Ovary (tissue), 9 donors: Measurements from ENCODE around the gene ARHGAP9. TPM values are rescaled to one million over a fixed set of nuclear protein-coding genes. Genes with fewer than 3 reads are reported as not detected.
"Not testable (repeated sequence)": the region's sequence is repeated elsewhere in the genome, so short reads cannot be mapped to it uniquely, and the experiment has no call there.

Source experiments
- DNase-seq, 5 donors: peaks; one replicate each; pipeline ENCODE4 v3.0.0-alpha.2; 2019 to 2020
- H3K27ac ChIP-seq, 2 donors: fragments of 200-600 bp; one replicate each; pipeline versions ENCODE4 v1.5.1 to v1.8.0; 2019 to 2022
- H3K27me3 ChIP-seq: fragments of 200-600 bp; one replicate; pipeline ENCODE4 v1.8.0; 2022
- H3K36me3 ChIP-seq: fragments of 200-600 bp; sonication (generic); one replicate; pipeline ENCODE4 v1.5.1; 2019
- H3K4me1 ChIP-seq: one replicate; pipeline ENCODE4 v1.8.1; 2013; ENCODE audit warnings: mild to moderate bottlenecking, moderate library complexity; ENCODE audit not compliant: insufficient read depth
- H3K4me3 ChIP-seq: fragments of 200-600 bp; sonication (generic); one replicate; pipeline ENCODE4 v1.5.1; 2017
- H3K9me3 ChIP-seq, 2 donors: fragments of 200-600 bp in 1 of 2; sonication (generic) in 1 of 2; one replicate each; pipeline versions ENCODE4 v1.5.1 to v1.8.1; 2013 to 2019; ENCODE audit warnings: mild to moderate bottlenecking in 1 of 2, moderate library complexity in 1 of 2
- EP300 ChIP-seq: sonication (generic); formaldehyde crosslinking; IDR thresholded peaks from one replicate; pipeline ENCODE4 v1.6.1; 2017; ENCODE audit warnings: antibody characterized with exemption
- POLR2A ChIP-seq: fragments of 450-650 bp; IDR thresholded peaks from one replicate; pipeline ENCODE4 v1.6.1; 2017; ENCODE audit warnings: antibody characterized with exemption, mild to moderate bottlenecking, moderate library complexity
- WGBS, 3 donors: extraction: QIAGEN DNeasy Blood & Tissue Kit in 1 of 3; methylation state at CpG; one replicate each; pipeline versions ENCODE4 v1.1.5 to v1.1.7; 2013 to 2017; 5-methylcytosine and 5-hydroxymethylcytosine counted together
- intact Hi-C, 4 donors: fragments of 100-400 bp; cut with DNase I; formaldehyde crosslinking; loops; one replicate each; pipeline versions ENCODE4 v1.11.0 to v1.15.1; 2022 to 2023
- polyA plus RNA-seq, 2 donors: library from polyadenylated mRNA; stranded (reverse); fragments of 200-250 nt in 1 of 2; fragments of 350-450 nt in 1 of 2; fragmentation: Illumina TruSeq in 1 of 2; extraction: RNeasy Lipid Tissue Mini Kit (QIAGEN cat#74804) in 1 of 2; gene quantifications; one replicate each; pipeline ENCODE4 v1.2.3, GENCODE V29; 2013 to 2014
- total RNA-seq, 7 donors: library from RNA; depleted of rRNA in 2 of 7; stranded (reverse); fragments of >200 nt in 2 of 7; fragmentation: NEBNext Ultra II Directional in 3 of 7; extraction: Animal tissue kit (Norgen Biotek cat#: 25700) in 3 of 7; gene quantifications; one replicate each; pipeline versions ENCODE4 v1.1.0 to v1.2.4, GENCODE V29; 2016 to 2023
- TF ChIP-seq, protein P1 (sequence below), 3 donors: fragments of 450-650 bp in 2 of 3; fragments of 200-600 bp in 1 of 3; IDR thresholded peaks; one replicate each; pipeline versions ENCODE4 v1.5.1 to v1.8.0; 2016 to 2022; ENCODE audit warnings: antibody characterized with exemption in 3 of 3, mild to moderate bottlenecking in 1 of 3
- donor health status: DM: no; HTN: no; CAD: no; lungs with moderate emphysema.
- donor health status: DM: no; HTN: no; CAD: no.
- donor health status: Bipolar disorder and iron deficiency.
- donor health status: DM: yes; HTN: yes; CAD: no.
- donor health status: DM: no; HTN: no; CAD: no.
- donor health status: DM: yes; HTN: yes; CAD: no.

The ARHGAP9 gene
- total and polyA plus RNA-seq, 9 donors: 2.6 to 9.5 (median 4.2) TPM

DNA sequence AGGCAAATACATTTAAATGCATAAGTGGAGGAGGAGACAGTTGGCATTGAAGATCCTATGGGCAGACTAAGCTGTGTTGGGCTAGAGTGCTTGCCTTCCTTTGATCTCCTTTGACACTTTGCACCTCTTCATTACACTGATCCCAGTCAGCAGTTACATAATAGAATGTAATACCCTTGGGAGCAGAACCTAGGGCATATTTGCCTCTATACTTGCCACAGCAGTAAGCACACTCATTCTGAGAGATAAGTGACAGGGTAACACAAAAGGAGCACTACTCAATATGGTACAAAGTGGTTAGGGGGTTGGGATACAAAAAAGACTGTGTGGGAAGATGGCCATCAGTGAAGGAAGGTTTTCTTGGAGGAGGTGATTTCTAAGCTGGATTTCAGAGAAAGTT lies 17.2 kb upstream of the ARHGAP9 start:
- no peaks in the 10 kb centered on the region for H3K9me3 ChIP-seq
- H3K4me1 ChIP-seq: no peaks in the 10 kb centered on the region
- no peak overlapping the region for H3K4me3 ChIP-seq
- no peaks in the 10 kb centered on the region for H3K27me3 ChIP-seq
- no peak for TF ChIP-seq EP300
- TF ChIP-seq POLR2A: no peak
- TF ChIP-seq, protein P1, sequence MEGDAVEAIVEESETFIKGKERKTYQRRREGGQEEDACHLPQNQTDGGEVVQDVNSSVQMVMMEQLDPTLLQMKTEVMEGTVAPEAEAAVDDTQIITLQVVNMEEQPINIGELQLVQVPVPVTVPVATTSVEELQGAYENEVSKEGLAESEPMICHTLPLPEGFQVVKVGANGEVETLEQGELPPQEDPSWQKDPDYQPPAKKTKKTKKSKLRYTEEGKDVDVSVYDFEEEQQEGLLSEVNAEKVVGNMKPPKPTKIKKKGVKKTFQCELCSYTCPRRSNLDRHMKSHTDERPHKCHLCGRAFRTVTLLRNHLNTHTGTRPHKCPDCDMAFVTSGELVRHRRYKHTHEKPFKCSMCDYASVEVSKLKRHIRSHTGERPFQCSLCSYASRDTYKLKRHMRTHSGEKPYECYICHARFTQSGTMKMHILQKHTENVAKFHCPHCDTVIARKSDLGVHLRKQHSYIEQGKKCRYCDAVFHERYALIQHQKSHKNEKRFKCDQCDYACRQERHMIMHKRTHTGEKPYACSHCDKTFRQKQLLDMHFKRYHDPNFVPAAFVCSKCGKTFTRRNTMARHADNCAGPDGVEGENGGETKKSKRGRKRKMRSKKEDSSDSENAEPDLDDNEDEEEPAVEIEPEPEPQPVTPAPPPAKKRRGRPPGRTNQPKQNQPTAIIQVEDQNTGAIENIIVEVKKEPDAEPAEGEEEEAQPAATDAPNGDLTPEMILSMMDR (IDR thresholded peaks at IDR 0.05): no peak
- no peak overlapping the region for H3K27ac ChIP-seq
- intact Hi-C loops: no loop called here
- no peaks in the 10 kb centered on the region for H3K36me3 ChIP-seq
- DNase-seq: no peak

DNA sequence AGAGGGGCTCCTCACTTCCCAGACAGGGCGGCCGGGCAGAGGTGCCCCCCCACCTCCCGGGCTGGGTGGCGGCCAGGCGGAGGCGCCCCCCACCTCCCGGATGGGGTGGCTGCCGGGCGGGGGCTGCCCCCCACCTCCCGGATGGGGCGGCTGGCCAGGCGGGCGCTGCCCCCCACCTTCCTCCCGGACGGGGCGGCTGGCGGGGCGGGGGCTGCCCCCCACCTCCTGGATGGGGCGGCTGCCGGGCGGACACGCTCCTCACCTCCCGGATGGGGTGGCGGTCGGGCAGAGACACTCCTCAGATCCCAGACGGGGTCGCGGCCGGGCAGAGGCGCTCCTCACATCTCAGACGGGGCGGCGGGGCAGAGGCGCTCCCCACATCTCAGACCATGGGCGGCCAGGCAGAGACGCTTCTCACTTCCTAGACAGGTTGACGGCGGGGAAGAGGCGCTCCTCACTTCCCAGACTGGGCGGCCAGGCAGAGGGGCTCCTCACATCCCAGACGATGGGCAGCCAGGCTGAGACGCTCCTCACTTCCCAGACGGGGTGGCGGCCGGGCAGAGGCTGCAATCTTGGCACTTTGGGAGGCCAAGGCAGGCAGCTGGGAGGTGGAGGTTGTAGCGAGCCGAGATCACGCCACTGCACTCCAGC lies 15.5 kb upstream of the ARHGAP9 start:
- H3K36me3 ChIP-seq, H3K9me3 ChIP-seq, H3K4me1 ChIP-seq, DNase-seq, H3K4me3 ChIP-seq, intact Hi-C loops, H3K27ac ChIP-seq, H3K27me3 ChIP-seq: not testable (repeated sequence)
- WGBS, 3 donors: 90 to 95% (median 93%) methylated on average over 29 to 45 of the region's 48 CpGs

DNA sequence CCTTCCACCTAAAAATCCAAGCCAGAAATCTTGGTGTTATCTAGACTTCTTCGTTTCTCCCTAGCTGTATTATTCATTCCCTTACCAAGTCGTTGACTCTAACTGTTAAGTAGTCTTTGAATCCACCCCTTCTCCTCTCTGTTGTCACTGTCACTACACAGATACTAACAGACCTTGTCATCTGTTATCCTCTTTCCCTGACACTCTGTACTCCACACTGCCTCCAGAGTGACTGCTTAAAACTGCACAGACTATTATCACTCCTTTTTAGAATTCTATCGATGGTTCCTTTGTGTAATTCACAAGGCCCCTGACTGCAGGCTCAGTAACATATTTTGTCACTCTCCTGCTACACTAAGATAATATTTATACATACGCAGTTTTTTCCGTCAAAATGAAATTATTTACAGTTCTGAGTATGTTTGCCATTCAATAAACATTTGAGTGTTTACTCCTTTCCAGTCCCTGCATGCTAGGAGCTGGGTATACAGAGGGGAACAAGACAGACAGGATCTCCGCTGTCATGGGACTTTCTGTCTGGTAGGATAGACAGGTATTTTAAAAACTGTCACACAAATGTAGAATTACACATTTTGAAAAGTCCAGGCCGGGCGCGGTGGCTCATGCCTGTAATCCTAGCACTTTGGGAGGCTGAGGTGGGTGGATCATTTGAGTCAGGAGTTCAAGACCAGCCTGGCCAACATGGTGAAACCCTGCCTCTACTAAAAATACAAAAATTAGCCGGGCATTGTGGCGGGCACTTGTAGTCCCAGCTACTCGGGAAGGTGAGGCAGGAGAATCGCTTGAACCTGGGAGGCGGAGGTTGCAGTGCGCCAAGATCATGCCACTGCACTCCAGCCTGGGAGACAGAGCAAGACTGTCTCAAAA lies 12.0 kb upstream of the ARHGAP9 start:
- H3K4me3 ChIP-seq: no peak overlapping the region
- TF ChIP-seq EP300 (no peak), POLR2A (no peak)
- TF ChIP-seq, protein P1 (IDR thresholded peaks at IDR 0.05): no peak
- H3K4me1 ChIP-seq: peaks cover 5% of the 10 kb centered on the region
- no peaks in the 10 kb centered on the region for H3K36me3 ChIP-seq
- DNase-seq: no peak
- WGBS, 3 donors: 88 to 91% (median 90%) methylated on average over 15 of the region's 15 CpGs
- intact Hi-C loops: no loop called here
- no peak overlapping the region for H3K27ac ChIP-seq
- H3K27me3 ChIP-seq: no peaks in the 10 kb centered on the region
- H3K9me3 ChIP-seq: no peaks in the 10 kb centered on the region

DNA sequence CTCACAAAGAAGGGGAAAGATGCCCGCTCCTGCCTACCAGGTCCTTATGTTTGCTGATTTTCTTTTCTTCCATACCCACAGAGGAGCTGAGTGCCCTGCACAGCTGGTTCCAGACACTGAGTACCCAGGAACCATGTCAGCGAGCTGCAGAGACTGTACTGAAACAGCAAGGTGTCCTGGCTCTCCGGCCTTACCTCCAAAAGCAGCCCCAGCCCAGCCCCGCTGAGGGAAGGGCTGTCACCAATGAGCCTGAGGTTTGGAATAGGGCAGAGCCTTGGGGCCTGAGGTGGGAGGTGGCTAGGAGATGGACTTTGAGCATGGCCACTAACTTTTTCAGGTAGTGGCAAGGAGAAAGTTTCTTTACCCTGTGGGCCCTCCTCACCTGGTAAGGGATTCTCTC lies 10.5 kb upstream of the ARHGAP9 start:
- intact Hi-C loops: no loop called here
- no peak for DNase-seq
- H3K27ac ChIP-seq: no peak overlapping the region

More for the DNA sequence above, 10.5 kb upstream of the ARHGAP9 start:
- Histone ChIP-seq H3K4me3 (no peak overlapping the region), H3K27me3 (no peaks in the 10 kb centered on the region), H3K9me3 (no peaks in the 10 kb centered on the region), H3K4me1 (peaks cover 5% of the 10 kb centered on the region), H3K36me3 (no peaks in the 10 kb centered on the region)
- TF ChIP-seq, protein P1 (IDR thresholded peaks at IDR 0.05): no peak
- TF ChIP-seq POLR2A: no peak
- no peak for TF ChIP-seq EP300
- WGBS, 3 donors: 95 to 97% (median 96%) methylated on average over 4 of the region's 4 CpGs
